ENCODE results near the gene FN1.

The FN1 gene

DNA sequence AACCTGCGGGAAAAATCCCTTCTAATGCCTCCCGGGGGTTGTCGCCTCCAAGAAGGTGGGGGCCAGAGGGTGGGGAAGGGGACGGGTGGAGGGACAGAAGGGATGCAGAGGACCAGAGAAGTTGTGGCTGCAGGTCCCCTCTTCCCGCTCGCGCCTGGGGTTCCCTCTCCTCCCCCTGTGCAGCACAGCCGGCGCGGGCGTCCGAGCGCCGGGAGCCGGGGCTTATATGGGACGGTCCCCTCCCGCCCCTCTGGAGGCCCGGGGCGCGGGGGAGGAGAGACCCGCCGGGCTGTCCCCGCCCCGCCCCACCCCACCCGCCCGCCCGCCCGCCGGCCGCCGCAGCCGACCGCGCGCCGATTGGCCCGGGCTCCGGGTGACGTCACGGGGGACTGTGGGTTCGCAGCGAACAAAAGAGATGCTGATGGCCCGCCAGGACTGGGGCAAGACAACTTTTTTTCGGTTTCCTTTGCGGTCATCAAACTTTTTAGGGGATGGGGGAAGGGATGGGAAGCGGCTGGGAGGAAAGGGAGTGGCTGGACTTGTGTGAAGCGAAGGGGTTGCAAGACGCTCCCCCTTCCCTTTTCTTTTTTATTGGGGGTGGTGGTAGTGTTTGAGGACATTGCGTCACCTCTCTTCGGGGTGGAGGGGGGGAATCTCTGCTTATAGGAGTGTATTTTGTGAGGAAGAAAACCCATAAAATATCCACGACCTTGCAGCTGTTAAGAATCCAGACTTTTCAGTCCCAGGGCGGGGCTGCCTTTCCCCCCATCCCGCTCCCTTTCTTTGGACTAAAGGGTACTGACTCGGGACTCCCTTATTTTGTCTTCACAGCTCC lies at the start of gene FN1:
FN1 (minus strand) TSS at position 199 of the 835 bp plus-strand sequence. CDS start 266 bp downstream, outside the sequence.
- peaks cover 21% of the 10 kb centered on the region for H3K36me3 ChIP-seq (ENCODE audit: control insufficient read depth, insufficient read depth, low read length)
- H3K27me3 ChIP-seq (ENCODE audit: control insufficient read depth, insufficient read depth, low read length): peaks cover 9% of the 10 kb centered on the region; the same call in 1 of the 2 replicates
- H3K4me3 ChIP-seq (ENCODE audit: low read depth, low read length): peak within 1 kb of the TSS; percentile 97
- no peaks in the 10 kb centered on the region for H3K9me3 ChIP-seq (ENCODE audit: control insufficient read depth, insufficient read depth, low read length)
- H3K27ac ChIP-seq (ENCODE audit: low read depth, low read length): peak within 1 kb of the TSS; percentile 90
- H3K4me1 ChIP-seq (ENCODE audit: control insufficient read depth, insufficient read depth, low read length): peaks cover 19% of the 10 kb centered on the region
- peak within 1 kb of the TSS; percentile 75 for H3K9ac ChIP-seq (ENCODE audit: low read depth, low read length)

DNA sequence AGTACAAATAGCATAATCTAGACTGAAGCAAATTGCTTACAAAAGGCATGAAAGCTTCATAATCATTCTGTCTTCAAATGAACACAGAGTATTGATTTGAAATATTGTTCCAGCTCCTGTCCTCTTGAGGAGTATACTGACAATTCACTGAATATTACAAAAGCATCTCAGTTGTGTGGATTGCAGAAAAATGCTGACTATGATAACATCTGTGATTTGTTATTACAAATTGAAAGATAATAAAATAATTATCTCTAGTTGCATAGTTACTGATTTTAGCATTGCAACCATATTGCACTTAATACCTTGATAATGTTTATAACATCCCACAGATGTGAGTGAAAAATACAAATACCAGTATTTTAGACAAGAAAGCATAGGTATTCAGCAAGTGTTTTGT lies 49.2 kb upstream of the FN1 start:
- Histone ChIP-seq H3K4me1 (ENCODE audit: control insufficient read depth, insufficient read depth, low read length) (no peaks in the 10 kb centered on the region), H3K4me3 (ENCODE audit: low read depth, low read length) (no peak overlapping the region), H3K9me3 (ENCODE audit: control insufficient read depth, insufficient read depth, low read length) (no peaks in the 10 kb centered on the region), H3K9ac (ENCODE audit: low read depth, low read length) (no peak overlapping the region), H3K27me3 (ENCODE audit: control insufficient read depth, insufficient read depth, low read length) (no peaks in the 10 kb centered on the region), H3K36me3 (ENCODE audit: control insufficient read depth, insufficient read depth, low read length) (no peaks in the 10 kb centered on the region), H3K27ac (ENCODE audit: low read depth, low read length) (no peak overlapping the region)

DNA sequence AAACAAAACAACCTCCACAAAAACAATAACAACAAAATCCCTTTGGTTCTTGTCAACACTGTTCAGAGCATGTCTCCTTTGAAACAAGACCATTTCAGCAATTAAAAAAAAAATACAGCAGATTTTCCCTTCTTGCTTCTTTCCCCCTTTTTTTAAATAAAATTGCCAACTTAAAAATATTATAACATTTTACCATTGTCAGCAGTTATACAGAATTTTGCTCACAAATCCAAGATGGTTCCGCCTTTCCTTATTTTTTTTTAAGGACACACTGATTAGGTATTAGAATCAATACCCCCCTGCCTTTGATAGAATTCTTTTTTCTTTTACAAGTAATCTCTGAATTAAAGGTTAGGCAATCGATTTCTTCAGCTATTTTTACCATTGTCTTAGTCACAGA lies 48.7 kb upstream of the FN1 start:
- no peaks in the 10 kb centered on the region for H3K4me1 ChIP-seq (ENCODE audit: control insufficient read depth, insufficient read depth, low read length)

DNA sequence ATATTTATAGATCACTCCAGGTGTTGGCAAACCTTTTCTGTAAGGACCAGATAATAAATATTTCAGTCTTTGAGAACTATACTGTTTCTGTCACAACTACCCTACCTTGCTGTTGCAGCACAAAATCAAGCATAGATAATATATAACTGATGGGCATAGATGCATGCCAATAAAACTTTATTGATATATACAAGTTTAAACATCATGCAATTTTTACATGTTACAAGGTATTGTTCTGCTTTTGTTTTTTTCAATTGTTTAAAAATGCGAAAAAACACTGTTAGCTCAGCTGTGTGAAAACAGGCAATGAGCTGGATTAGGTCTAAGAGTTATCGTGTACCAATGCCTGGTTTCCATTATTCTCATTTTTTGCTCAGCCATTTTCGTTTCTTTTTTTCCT lies 47.6 kb upstream of the FN1 start:
- Histone ChIP-seq H3K9me3 (ENCODE audit: control insufficient read depth, insufficient read depth, low read length) (no peaks in the 10 kb centered on the region), H3K9ac (ENCODE audit: low read depth, low read length) (no peak overlapping the region), H3K27me3 (ENCODE audit: control insufficient read depth, insufficient read depth, low read length) (no peaks in the 10 kb centered on the region), H3K4me1 (ENCODE audit: control insufficient read depth, insufficient read depth, low read length) (no peaks in the 10 kb centered on the region), H3K4me3 (ENCODE audit: low read depth, low read length) (no peak overlapping the region), H3K27ac (ENCODE audit: low read depth, low read length) (no peak overlapping the region), H3K36me3 (ENCODE audit: control insufficient read depth, insufficient read depth, low read length) (no peaks in the 10 kb centered on the region)

More for the DNA sequence above, 48.7 kb upstream of the FN1 start:
- Histone ChIP-seq H3K36me3 (ENCODE audit: control insufficient read depth, insufficient read depth, low read length) (no peaks in the 10 kb centered on the region), H3K9me3 (ENCODE audit: control insufficient read depth, insufficient read depth, low read length) (no peaks in the 10 kb centered on the region), H3K4me3 (ENCODE audit: low read depth, low read length) (no peak overlapping the region), H3K27me3 (ENCODE audit: control insufficient read depth, insufficient read depth, low read length) (no peaks in the 10 kb centered on the region), H3K27ac (ENCODE audit: low read depth, low read length) (no peak overlapping the region), H3K9ac (ENCODE audit: low read depth, low read length) (no peak overlapping the region)

DNA sequence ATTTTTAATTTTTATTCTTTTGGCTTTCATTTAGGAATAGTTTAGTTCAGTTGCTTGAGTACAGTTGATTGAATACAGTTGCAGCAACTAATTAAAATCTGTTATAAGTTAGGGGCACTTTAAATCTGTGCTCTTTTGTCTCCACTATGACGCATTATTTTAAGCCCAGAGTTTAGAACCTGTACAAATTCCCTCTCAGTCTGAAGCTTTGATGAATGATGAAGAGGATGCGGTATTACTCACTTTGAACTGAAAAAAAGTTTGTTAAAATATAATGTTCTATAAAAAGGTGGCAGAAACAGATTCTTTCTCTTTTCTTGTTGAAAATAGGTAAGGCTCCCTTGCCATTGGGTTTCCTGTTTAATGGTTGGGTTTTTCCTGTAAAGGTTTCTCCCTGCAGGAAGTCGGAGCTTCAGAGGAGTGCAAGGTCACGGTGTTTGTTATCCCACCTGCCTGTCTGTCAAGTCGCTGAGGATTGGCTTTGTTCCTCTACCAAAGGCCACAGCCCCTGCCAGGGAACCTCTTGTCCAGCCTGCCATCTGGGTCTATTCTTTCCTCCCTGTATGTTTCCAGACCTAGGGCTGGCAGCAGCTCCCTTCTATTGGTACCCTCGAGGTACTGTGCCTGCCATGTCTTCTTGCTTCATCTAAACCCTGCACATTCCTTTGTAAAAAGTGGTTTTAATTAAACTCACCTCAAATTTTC lies 43.8 kb upstream of the FN1 start:
- H3K4me3 ChIP-seq (ENCODE audit: low read depth, low read length): no peak overlapping the region
- H3K27ac ChIP-seq (ENCODE audit: low read depth, low read length): no peak overlapping the region
- no peaks in the 10 kb centered on the region for H3K4me1 ChIP-seq (ENCODE audit: control insufficient read depth, insufficient read depth, low read length)
- no peak overlapping the region for H3K9ac ChIP-seq (ENCODE audit: low read depth, low read length)
- H3K27me3 ChIP-seq (ENCODE audit: control insufficient read depth, insufficient read depth, low read length): no peaks in the 10 kb centered on the region
- no peaks in the 10 kb centered on the region for H3K36me3 ChIP-seq (ENCODE audit: control insufficient read depth, insufficient read depth, low read length)
- no peaks in the 10 kb centered on the region for H3K9me3 ChIP-seq (ENCODE audit: control insufficient read depth, insufficient read depth, low read length)

DNA sequence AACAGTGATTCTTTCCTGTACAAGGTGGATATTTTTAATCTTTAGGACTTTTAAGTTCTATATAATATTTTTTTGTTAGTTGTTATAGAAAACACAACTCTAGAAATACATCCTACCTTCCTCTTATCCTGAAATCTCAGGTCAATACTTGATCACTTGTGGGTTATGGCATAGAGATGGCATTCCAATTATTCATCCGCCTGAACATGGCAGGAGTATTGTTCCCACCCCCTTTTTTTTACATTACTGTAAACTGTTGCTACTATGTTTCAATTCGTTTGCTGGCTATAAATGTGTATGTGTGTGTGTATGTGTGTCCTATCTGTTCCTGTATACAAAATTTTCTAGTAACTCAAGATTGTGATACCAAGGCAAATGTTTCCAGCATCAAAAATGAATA lies 43.3 kb upstream of the FN1 start:
- H3K27ac ChIP-seq (ENCODE audit: low read depth, low read length): no peak overlapping the region
- H3K9ac ChIP-seq (ENCODE audit: low read depth, low read length): no peak overlapping the region
- no peak overlapping the region for H3K4me3 ChIP-seq (ENCODE audit: low read depth, low read length)
- no peaks in the 10 kb centered on the region for H3K36me3 ChIP-seq (ENCODE audit: control insufficient read depth, insufficient read depth, low read length)
- H3K27me3 ChIP-seq (ENCODE audit: control insufficient read depth, insufficient read depth, low read length): no peaks in the 10 kb centered on the region
- no peaks in the 10 kb centered on the region for H3K4me1 ChIP-seq (ENCODE audit: control insufficient read depth, insufficient read depth, low read length)
- no peaks in the 10 kb centered on the region for H3K9me3 ChIP-seq (ENCODE audit: control insufficient read depth, insufficient read depth, low read length)

DNA sequence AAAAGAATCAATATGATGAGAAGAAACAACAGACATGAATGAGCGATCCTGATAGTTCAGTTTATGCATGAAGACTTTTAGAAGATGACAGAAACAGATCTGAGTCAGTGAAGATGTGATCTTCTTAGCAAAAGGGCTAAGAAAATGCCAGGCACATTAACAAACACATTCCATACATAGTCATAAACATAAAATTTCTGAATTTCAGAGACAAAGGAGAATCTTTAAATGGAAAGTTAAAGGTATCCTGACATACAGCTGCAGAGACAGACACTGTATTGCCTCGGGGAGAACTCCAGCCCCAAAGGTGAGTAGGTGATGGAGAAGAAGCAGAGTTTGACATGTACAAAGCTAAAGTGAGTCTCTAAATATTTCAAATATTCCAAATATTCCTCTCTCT lies 40.6 kb upstream of the FN1 start:
- no peak overlapping the region for H3K4me3 ChIP-seq (ENCODE audit: low read depth, low read length)
- H3K27ac ChIP-seq (ENCODE audit: low read depth, low read length): no peak overlapping the region
- H3K27me3 ChIP-seq (ENCODE audit: control insufficient read depth, insufficient read depth, low read length): no peaks in the 10 kb centered on the region
- no peaks in the 10 kb centered on the region for H3K9me3 ChIP-seq (ENCODE audit: control insufficient read depth, insufficient read depth, low read length)
- no peak overlapping the region for H3K9ac ChIP-seq (ENCODE audit: low read depth, low read length)
- H3K36me3 ChIP-seq (ENCODE audit: control insufficient read depth, insufficient read depth, low read length): no peaks in the 10 kb centered on the region
- no peaks in the 10 kb centered on the region for H3K4me1 ChIP-seq (ENCODE audit: control insufficient read depth, insufficient read depth, low read length)

DNA sequence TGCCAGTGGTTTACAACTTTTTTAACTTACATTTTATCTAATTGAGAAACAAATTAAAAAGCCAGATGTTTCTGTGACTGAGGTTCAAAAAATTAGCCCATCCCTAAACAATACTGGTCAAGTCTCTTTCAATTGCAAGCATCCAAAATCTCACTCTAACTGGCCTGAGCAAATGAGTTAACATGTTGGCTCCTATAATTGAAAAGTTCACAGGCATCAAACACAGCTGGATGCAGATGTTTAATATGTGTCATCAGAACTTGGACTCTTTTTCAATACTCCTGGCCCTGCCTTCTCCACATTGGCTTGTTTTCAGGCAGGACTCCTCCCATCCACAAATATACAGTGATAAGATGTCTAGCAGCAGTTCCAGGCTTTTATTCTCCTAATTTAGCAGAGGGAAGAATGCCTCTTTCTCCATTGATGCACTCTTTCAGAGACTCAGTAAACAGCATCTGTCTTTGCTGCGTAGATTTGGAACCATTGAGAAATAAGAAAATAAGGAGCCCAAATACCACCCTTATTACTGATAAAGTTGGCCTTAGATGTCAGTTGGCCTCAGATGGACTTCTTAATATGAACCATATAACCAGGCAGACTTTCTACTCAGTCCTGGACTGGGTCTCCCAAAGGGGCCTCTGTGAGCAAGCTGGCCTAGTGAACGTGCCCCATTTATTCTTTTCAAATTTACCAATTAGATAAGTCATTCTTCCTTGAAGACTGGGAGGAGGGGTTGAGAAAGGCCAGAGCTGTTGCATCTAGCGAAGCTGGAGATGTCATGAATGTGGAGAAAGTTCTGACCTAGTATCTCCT lies 30.4 kb upstream of the FN1 start:
- no peaks in the 10 kb centered on the region for H3K4me1 ChIP-seq (ENCODE audit: control insufficient read depth, insufficient read depth, low read length)
- H3K9ac ChIP-seq (ENCODE audit: low read depth, low read length): no peak overlapping the region
- no peaks in the 10 kb centered on the region for H3K27me3 ChIP-seq (ENCODE audit: control insufficient read depth, insufficient read depth, low read length)
- H3K27ac ChIP-seq (ENCODE audit: low read depth, low read length): no peak overlapping the region
- no peaks in the 10 kb centered on the region for H3K9me3 ChIP-seq (ENCODE audit: control insufficient read depth, insufficient read depth, low read length)
- H3K4me3 ChIP-seq (ENCODE audit: low read depth, low read length): no peak overlapping the region
- no peaks in the 10 kb centered on the region for H3K36me3 ChIP-seq (ENCODE audit: control insufficient read depth, insufficient read depth, low read length)

DNA sequence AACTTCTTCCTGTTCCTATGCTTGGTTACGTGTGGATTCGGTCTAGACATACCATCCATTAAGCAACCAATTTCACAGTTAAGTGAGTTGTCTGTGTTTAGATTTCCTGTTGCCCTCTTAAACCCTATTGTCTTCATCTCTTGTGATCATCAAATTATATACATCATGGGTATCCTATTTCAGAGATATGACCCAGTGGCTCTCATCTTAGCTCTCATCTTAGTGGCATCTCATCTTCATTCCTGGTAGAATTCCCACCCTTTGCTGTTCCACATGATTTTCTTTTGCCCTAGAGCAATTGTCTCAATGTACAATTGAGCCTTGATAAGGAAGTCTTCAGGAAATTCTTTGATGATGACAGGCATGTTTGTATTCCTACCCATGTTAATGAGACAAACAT lies 29.4 kb upstream of the FN1 start:
- H3K27me3 ChIP-seq (ENCODE audit: control insufficient read depth, insufficient read depth, low read length): no peaks in the 10 kb centered on the region
- H3K9me3 ChIP-seq (ENCODE audit: control insufficient read depth, insufficient read depth, low read length): no peaks in the 10 kb centered on the region
- no peaks in the 10 kb centered on the region for H3K4me1 ChIP-seq (ENCODE audit: control insufficient read depth, insufficient read depth, low read length)
- H3K9ac ChIP-seq (ENCODE audit: low read depth, low read length): no peak overlapping the region
- no peaks in the 10 kb centered on the region for H3K36me3 ChIP-seq (ENCODE audit: control insufficient read depth, insufficient read depth, low read length)
- H3K27ac ChIP-seq (ENCODE audit: low read depth, low read length): no peak overlapping the region
- H3K4me3 ChIP-seq (ENCODE audit: low read depth, low read length): no peak overlapping the region

DNA sequence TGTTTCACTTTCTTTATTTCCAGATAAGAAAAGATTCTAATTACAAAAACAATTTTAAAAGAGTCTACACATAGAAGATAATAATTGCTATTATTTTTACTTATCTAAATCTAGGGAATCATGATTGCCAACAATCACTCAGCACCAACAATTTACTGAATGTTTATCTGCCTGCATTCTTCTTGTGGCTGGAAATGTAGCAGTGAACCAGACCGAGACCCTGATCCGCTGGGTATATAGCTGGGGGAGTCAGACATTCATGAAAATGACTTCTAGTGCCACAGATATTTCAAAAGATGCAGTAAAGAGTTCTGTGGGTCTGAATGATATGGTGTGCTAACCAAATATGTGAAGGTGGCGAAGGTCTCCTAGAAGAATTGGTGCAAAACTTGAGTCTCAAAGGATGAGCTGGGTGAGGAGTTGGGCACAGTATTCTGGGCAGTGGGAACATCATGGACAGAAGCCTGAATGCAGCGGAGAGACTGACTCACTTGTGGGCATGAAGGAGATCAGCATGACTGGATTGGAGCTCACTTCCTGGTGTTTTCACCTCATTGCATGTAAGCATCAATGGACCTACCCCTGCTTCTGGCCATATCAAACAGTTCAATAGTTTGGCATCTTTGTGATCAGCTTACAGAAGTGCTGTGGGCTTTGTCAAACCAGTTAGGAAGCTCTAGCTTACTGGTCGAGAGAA lies 26.1 kb upstream of the FN1 start:
- Histone ChIP-seq H3K27me3 (ENCODE audit: control insufficient read depth, insufficient read depth, low read length) (no peaks in the 10 kb centered on the region), H3K4me1 (ENCODE audit: control insufficient read depth, insufficient read depth, low read length) (no peaks in the 10 kb centered on the region), H3K27ac (ENCODE audit: low read depth, low read length) (no peak overlapping the region), H3K4me3 (ENCODE audit: low read depth, low read length) (no peak overlapping the region), H3K9me3 (ENCODE audit: control insufficient read depth, insufficient read depth, low read length) (no peaks in the 10 kb centered on the region), H3K36me3 (ENCODE audit: control insufficient read depth, insufficient read depth, low read length) (no peaks in the 10 kb centered on the region), H3K9ac (ENCODE audit: low read depth, low read length) (no peak overlapping the region)
